Stimulated activated naive CD4-positive, alpha-beta T cell (primary cell): ENCODE data around the gene UBAP1L.

Source experiments
- DNase-seq, 6 experiments: peaks; one replicate each; lab custom pipeline; 2025; lab: John Stamatoyannopoulos, UW

The UBAP1L gene

GRCh38 chr15:65042776-65043327 is 72.1 kb downstream of the UBAP1L start:
- no peak for DNase-seq
